ES-I3 (cell line): ENCODE results near the gene NR6A1.

Source experiments
- H3K36me3 ChIP-seq: 2 replicates; pipeline ENCODE4 v1.6.1; 2013; ENCODE audit warnings: mild to moderate bottlenecking, low read length, control low read depth, moderate library complexity; ENCODE audit not compliant: insufficient read depth
- H3K4me1 ChIP-seq: 2 replicates; pipeline ENCODE4 v1.6.1; 2013; ENCODE audit warnings: mild to moderate bottlenecking, control low read depth, low read length; ENCODE audit not compliant: insufficient read depth
- H3K9ac ChIP-seq: 2 replicates; pipeline ENCODE4 v1.6.1; 2013; ENCODE audit warnings: low read depth, mild to moderate bottlenecking, low read length, moderate library complexity
- H3K9me3 ChIP-seq: 2 replicates; pipeline ENCODE4 v1.6.1; 2013; ENCODE audit warnings: mild to moderate bottlenecking, low read length, moderate library complexity; ENCODE audit not compliant: control insufficient read depth, insufficient read depth

Gene NR6A1

GRCh38 chr9:124493218-124493617 lies 277.9 kb downstream of the NR6A1 start:
- Histone ChIP-seq H3K36me3 (no peaks in the 10 kb centered on the region), H3K9ac (no peak overlapping the region), H3K4me1 (peaks cover 3% of the 10 kb centered on the region), H3K9me3 (no peaks in the 10 kb centered on the region)

DNA sequence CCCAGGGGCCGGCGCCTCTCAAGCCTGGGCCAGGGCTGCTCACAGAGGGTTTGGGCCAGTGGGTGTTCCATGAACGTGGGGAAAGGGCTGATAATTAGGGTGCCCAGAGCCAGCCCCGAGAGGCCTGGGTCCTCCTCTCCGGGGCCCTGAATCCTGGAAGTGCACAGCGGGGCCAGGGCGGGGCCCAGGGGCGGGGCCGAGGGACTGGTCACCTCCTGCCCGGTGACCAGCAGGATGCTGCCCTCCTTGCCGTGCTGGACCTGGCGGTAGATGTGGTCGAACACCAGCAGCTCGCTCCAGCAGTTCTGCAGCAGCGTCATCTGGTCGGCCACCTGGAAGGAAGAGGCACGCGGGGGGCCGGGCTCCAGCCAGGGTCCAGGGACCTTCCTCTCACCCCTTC lies 278.3 kb downstream of the NR6A1 start:
- Histone ChIP-seq H3K9ac (no peak overlapping the region), H3K9me3 (no peaks in the 10 kb centered on the region), H3K36me3 (no peaks in the 10 kb centered on the region), H3K4me1 (no peaks in the 10 kb centered on the region)

DNA sequence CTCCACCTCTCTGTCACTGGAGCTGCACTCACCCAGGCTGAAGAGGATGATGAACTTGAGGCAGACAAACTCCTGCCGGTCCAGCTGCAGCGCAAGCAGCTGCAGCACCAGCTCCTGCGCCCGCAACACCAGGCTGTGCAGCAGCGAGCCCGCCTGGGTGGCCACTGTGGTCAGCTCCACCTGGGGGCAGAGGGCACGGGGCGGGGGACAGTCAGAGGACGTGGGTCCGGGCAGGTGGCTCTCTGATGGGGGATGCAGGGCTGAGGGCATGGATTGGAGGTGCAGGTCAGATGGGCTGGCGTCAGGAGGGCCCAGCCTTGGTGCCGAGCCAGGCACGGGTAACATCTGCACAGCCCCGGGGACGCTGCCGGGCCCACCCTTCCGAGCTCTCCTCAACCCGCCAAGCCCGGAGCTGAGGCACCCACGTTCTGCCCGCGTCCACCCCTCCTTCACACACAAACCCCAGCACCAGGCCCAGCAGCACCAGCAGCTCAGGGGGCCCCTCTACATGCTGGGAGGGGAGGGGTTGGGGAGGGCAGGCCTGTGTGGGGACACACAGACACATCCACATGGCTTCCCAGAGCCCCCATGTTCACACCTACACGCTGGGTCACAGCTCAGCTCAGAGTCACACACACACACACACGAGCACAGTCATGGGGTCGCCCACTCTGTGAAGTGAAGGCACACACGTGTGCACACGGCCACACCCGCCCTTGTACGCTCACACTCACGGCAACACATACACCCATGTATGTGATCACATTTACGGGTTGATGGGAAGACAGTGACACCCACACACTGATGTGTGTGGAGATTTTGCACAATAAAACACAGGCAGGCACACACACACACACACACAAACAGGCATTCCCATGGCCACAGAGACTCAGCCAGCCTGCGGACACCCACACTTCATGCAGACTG lies 279.8 kb downstream of the NR6A1 start:
- H3K36me3 ChIP-seq, result no peaks in the 10 kb centered on the region
- H3K4me1 ChIP-seq, result no peaks in the 10 kb centered on the region
- no peak overlapping the region for H3K9ac ChIP-seq
- H3K9me3 ChIP-seq, result no peaks in the 10 kb centered on the region

DNA sequence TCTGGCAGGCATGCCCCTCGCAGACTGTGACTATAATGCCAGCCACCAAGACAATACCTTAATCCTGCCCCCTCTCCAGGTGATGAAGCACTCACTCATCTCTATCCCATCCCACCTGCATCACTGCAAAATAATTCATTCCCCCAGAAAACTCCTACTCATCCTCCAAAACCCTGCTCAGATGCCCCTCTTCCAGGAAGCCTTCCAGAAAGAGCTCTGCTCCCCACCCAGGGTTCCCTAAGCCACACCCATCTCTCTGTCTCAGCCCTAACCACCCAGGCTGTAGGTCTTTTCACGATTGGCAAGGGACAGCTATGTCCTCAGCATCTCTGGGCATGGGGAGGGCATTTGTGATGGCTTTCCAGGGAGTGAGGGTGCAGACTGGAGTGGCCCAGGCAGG lies 281.1 kb downstream of the NR6A1 start:
- H3K9ac ChIP-seq, result no peak overlapping the region

DNA sequence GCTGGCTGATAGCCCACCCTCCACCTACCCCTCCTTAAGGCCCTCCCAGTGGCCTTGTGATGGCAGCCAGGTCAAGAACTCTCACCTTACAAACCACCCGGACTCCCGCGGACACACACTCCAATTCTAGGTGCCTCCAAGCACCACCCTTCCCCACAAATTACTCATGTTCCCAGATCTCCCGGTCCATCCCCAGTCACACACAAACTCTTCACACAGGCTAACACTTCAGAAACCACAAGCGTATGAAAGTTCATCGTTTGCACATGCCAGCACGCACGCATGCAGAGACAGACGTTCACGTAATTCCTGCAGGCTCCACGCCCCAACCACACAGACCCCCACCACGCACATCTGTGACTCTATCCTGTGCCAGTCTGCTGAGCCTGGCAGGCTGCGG lies 281.9 kb downstream of the NR6A1 start:
- Histone ChIP-seq H3K4me1 (no peaks in the 10 kb centered on the region; the same call in 1 of the 2 replicates), H3K9me3 (no peaks in the 10 kb centered on the region), H3K36me3 (no peaks in the 10 kb centered on the region), H3K9ac (no peak overlapping the region)

More for the DNA sequence above, 281.1 kb downstream of the NR6A1 start:
- Histone ChIP-seq H3K4me1 (no peaks in the 10 kb centered on the region; the same call in 1 of the 2 replicates), H3K9me3 (no peaks in the 10 kb centered on the region), H3K36me3 (no peaks in the 10 kb centered on the region)

DNA sequence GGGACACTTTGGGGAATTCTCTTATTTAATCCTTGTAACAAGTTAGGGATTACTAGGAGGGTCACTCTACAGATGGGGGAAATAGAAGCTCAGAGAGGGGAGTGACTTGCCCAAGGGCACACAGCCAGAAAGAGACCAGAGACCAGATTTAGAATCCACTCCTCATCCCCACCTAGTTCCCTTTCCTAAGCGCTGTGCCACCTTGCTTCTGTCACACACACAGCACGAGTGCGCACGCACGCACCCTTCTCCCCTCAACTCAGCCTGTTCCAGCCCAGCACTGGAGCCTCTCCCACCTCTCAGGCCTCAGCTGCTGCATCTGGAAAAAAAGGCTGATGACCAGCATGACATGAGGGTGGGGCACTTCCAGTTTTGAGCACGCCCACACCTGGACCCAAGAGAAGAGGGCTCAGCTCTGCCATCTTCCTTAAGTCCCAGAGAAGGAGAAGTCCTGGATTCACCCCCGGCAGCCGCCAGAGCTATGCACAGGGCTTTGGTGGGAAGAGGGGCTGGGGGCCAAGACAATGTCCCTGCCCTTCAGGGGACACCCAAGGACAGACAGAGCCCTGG lies 282.4 kb downstream of the NR6A1 start:
- no peak overlapping the region for H3K9ac ChIP-seq
- no peaks in the 10 kb centered on the region; the same call in 1 of the 2 replicates for H3K4me1 ChIP-seq
- H3K36me3 ChIP-seq, result no peaks in the 10 kb centered on the region
- H3K9me3 ChIP-seq, result no peaks in the 10 kb centered on the region

DNA sequence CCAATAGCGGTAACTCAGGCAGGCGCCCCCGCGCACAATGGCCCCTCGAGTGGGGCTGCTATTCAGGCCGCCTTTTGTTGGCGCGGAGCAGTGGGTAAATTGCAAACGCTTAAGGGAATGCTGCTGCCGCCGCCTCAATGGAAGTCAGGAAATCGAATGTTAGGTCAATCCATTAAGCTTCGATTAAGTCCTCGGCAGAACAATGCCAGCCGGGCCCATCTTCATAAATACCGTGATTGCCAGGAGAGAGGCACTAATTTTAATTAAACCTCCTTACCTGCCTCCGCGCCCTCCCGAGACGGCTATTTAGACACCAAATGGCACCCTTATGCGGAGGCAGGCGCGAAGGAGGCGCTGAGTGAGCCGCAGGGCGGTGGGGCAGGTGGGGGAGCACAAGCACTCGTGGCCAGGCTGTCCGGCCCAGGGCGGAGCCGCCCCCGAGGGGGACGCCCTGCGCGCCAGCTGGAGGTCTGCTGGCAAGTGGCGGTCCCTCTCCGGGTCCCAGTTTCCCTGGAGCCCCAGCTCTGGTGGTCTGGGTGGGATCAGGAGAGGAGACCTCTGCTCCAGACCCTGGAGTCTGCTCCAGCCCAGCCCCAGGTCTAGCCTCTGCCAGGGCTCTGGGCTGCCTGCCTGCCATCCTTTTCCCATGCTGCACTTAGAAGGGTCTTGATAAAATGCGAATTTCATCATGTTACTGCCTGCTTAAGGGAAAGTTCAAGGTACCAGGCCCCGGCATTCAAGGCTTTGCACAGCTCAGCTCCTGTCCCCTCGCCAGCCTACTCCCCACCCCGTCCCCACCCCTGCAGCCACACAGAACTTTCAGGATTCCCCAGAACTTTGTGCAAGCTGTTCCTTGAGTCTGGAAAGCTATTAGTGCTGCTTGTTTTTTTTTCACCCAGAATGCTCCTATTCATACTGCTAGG lies 283.6 kb downstream of the NR6A1 start:
- no peaks in the 10 kb centered on the region for H3K9me3 ChIP-seq
- H3K4me1 ChIP-seq, result no peaks in the 10 kb centered on the region; the same call in 1 of the 2 replicates
- no peak overlapping the region for H3K9ac ChIP-seq
- H3K36me3 ChIP-seq, result no peaks in the 10 kb centered on the region

GRCh38 chr9:124486778-124487259 lies 284.3 kb downstream of the NR6A1 start:
- Histone ChIP-seq H3K9me3 (no peaks in the 10 kb centered on the region), H3K9ac (no peak overlapping the region), H3K4me1 (peaks cover 4% of the 10 kb centered on the region), H3K36me3 (no peaks in the 10 kb centered on the region)

- H3K36me3 ChIP-seq, result no peaks in the 10 kb centered on the region
- H3K9me3 ChIP-seq, result no peaks in the 10 kb centered on the region
- H3K4me1 ChIP-seq, result peaks cover 5% of the 10 kb centered on the region
- no peak overlapping the region for H3K9ac ChIP-seq
These were observed 285.2 kb downstream of the NR6A1 start for GRCh38 chr9:124485936-124486335.

DNA sequence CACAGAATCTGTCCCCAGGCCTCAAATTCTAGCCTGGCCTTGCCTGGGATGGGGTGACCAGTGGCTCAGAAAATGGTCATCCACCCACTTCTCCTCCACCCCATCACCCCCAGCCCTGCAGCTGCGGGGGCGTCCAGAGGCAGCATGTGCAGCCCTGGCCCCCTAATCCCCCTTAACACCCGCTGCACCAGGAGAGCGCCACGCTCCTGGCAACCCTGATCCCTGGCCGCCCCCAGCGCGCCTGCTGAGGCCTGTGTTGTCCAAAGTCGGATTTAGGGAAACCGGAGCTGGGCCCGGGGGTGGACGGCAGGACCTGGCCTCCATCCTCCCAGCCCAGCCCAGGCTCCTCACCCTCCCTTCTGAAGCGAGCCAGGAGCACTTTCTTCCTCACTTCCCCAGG lies 285.9 kb downstream of the NR6A1 start:
- Histone ChIP-seq H3K9ac (no peak overlapping the region), H3K4me1 (peaks cover 11% of the 10 kb centered on the region), H3K36me3 (no peaks in the 10 kb centered on the region), H3K9me3 (no peaks in the 10 kb centered on the region)

DNA sequence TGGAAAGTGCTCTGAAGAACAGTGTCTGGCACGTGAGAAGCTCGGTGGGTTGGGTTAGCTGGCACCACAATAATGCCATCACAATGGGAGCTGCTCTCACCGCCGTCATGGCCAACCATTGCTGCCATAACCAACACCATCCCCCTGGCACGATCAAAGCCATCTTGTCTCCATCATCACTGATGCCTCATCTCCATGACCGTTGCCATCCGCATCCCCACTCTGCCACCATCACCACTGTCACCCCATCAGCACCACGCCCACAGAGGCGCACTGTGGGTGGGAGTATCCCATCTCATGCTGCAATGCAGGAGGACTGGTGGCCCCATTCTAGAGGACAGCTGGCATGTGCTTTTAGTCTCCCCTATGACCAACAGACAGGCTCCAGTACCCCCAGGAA lies 287.6 kb downstream of the NR6A1 start:
- no peaks in the 10 kb centered on the region for H3K36me3 ChIP-seq
- no peak overlapping the region for H3K9ac ChIP-seq
- peaks cover 13% of the 10 kb centered on the region for H3K4me1 ChIP-seq
- H3K9me3 ChIP-seq, result no peaks in the 10 kb centered on the region

GRCh38 chr9:124482431-124483031 lies 288.6 kb downstream of the NR6A1 start:
- H3K4me1 ChIP-seq, result peaks cover 13% of the 10 kb centered on the region
- no peaks in the 10 kb centered on the region for H3K9me3 ChIP-seq
- peak overlapping the region; percentile 32; the same call in 1 of the 2 replicates for H3K9ac ChIP-seq
- H3K36me3 ChIP-seq, result no peaks in the 10 kb centered on the region

DNA sequence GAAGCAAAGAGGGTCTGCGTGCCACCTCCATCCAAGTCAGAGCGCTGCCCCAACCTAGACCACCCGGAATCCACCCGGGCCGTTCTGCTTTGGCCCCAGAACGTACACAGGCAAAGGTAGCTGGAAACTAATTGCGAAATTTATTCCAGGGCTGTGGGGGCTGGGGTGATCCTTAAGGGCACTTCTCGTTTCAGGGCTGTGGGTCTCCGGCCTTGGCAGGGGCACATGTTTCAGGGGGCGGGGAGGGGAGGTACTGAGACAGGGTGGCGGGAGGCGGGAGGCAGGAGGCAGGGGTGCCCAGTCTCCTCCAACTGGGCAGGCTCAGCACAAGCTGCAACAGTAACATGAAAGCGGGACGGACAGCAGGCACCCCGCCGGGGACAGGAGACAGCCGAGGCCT lies 290.0 kb downstream of the NR6A1 start:
- no peak overlapping the region for H3K9ac ChIP-seq
- peaks cover 13% of the 10 kb centered on the region for H3K4me1 ChIP-seq
- no peaks in the 10 kb centered on the region for H3K9me3 ChIP-seq
- no peaks in the 10 kb centered on the region for H3K36me3 ChIP-seq

DNA sequence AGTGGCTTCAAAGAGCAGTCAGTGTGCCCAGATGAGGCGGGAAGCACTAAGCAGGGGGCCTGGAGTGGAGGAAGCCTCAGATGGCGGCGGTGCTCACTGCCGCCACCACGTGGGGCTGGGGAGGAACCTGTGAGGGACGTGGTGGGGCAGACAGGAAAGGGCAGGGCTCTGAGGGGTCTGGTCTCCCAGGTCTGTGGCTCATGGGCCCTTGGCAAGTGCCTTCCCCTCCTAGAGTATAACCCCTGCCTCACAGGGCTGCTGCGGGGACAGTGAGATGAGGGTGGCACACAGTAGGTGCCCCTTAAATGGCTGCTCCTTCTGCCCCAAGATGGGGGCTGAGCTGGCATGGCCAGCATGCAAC lies 290.5 kb downstream of the NR6A1 start:
- H3K36me3 ChIP-seq, result no peaks in the 10 kb centered on the region
- no peaks in the 10 kb centered on the region for H3K9me3 ChIP-seq
- H3K4me1 ChIP-seq, result peaks cover 13% of the 10 kb centered on the region
- no peak overlapping the region for H3K9ac ChIP-seq
